GM21447 (cell line): Measurements from ENCODE around the gene PRR5.
"Not testable (repeated sequence)": the region's sequence is repeated elsewhere in the genome, so short reads cannot be mapped to it uniquely, and the experiment has no call there.

ENCODE experiments used
- ATAC-seq: cut with Tn5 transposase; IDR thresholded peaks from one replicate; pipeline ENCODE4 v1.9.1; 2021; ENCODE audit not compliant: unreplicated experiment

PRR5 gene, protein sequence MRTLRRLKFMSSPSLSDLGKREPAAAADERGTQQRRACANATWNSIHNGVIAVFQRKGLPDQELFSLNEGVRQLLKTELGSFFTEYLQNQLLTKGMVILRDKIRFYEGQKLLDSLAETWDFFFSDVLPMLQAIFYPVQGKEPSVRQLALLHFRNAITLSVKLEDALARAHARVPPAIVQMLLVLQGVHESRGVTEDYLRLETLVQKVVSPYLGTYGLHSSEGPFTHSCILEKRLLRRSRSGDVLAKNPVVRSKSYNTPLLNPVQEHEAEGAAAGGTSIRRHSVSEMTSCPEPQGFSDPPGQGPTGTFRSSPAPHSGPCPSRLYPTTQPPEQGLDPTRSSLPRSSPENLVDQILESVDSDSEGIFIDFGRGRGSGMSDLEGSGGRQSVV

DNA sequence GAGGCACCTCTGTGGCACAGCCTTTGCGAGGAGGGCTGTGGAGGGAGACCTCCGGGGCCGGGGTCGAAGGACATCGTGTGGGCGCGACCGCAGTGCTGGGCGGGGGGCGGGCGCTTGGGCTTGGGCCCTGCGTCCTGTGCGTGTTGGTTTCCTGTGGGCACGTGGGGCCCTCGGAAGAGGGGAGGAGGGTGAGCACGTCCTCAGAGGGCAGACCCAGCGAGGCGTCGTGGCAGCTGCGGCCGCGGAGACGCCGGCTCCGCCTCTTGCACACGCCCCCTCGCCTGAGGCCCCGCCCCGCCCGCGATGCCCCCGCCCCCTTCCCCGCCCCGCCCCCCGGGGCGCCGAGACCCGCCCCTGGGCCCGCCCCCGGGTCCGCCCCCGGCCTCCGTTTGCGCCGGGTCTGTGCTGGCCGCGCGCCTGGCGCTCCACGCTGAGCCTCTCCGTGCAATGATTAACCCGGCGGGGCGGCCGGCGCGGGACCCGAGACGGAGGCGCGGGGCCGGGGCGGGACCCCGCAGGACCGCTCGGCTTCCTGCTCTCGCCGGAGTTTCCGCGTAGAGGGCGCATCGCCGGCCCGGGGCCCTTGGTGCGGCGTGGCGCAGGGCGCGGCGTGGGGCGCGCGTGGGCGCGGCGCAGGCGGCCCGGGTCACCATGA is at the start of gene PRR5:
Gene PRR5, plus strand, starts transcription at position 381 of the 655 bp plus-strand sequence. Its CDS starts 271 bp downstream, at position 652.
- ATAC-seq = peak; percentile 54

DNA sequence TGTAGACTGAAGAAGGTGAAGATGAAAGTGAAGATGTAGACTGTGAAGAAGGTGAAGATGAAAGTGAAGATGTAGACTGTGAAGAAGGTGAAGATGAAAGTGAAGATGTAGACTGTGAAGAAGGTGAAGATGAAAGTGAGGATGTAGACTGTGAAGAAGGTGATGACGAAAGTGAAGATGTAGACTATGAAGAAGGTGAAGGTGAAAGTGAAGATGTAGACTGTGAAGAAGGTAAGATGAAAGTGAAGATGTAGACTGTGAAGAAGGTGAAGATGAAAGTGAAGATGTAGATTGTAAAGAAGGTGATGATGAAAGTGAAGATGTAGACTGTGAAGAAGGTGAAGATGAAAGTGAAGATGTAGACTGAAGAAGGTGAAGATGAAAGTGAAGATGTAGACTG is 49.1 kb upstream of the PRR5 start:
- not testable (repeated sequence) for ATAC-seq

DNA sequence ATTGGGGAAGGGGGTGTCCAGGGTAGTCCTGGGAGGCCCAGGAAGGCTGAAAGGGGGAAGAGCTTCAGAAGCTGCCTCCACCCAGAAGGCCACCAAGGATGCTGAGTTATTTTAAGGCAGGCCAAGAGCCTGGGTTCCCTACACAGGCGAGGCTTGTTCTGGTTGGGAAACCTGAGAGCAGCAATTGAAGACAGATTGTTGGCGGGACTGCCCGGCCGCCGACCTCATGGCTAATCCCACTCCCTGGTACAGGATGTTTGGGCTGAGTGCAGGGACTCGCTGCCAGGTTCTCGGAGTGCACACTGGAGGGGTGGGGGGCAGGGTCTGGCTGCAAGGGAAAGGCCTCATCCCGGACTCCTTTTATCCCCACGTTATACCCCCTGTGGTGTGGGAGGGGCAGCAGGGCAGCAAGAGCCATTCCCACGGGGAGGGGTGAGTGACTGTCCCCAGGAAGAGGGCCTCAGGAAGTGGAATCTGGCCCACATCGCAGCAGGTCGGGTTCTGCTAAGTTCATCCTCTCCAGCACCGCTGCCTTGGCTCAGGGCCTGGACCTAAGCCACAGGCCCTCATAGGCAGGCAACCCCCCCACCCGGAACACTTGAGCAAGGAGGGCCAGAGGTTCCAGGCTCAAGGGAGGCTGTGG is 43.6 kb upstream of the PRR5 start:
- ATAC-seq = no peak

DNA sequence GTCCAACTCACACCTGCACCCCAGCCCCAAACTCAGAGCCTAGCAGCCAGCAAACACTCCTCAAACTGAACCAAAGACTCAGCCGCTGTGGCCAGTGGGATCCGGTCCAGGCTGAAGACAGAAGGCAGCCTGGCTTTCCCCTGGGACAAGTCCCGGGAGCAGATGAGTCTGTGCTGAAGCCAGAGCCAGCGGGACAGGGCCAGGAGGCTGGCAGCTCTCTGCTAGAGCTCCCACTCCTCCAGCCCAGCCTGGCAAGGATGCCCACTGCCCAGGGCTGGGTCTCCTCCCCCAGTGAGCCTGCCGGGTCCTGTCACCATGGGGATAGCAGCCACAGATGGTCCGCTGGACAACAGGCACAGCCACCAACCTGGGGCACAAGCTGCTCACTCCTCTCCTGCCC is 42.9 kb upstream of the PRR5 start:
- no peak for ATAC-seq

DNA sequence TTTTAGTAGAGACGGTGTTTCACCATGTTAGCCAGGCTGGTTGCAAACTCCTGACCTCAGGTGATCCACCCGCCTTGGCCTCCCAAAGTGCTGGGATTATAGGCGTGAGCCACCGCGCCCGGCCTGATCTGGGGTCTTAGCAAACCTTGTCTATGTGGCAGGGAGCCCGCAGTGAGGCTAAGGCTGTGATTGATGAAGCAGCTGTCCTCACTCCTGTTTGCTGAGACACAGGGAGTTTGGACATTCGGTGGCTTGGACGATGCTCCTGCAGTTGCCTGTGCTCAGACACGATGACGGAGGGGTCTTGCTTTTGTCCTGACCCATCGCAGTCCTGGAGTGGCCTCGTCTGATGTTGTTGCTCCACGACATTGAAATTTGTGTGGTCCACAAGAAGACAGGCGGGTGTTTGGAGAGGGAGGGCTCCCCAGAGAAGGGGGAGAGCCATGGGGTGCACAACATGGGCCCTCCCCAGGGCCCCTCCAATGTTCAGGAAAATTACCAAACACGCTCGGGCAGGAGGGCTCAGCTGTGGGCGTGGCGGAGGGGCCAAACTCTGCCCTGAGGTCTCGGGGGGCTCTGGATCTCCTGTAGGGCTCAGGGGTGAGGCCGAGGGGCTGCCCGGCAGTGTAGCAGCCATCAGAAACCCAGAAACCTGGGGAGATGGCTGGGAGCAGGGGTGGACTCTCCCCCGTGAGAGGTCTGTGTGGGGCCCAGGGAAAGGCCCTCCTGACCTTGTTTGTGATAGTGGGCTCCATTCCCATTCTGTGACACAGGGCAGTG is 41.8 kb upstream of the PRR5 start:
- no peak for ATAC-seq

DNA sequence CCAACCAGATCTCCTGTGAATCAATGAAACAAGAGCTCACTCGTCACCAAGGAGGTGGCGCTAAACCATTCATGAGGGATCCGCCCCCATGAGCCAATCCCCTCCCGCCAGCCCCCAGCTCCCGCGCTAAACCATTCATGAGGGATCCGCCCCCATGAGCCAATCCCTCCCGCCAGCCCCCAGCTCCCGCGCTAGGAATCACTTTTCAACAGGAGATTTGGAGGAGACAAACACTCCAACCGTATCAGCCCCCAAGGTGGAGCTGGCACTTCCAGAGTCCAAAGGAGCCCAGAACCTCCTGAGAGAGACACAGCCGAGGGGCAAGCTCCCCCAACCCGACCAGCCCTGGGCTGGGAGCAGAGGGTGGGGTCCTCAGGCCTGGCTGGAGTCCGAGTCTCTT is 40.9 kb upstream of the PRR5 start:
- ATAC-seq = no peak

DNA sequence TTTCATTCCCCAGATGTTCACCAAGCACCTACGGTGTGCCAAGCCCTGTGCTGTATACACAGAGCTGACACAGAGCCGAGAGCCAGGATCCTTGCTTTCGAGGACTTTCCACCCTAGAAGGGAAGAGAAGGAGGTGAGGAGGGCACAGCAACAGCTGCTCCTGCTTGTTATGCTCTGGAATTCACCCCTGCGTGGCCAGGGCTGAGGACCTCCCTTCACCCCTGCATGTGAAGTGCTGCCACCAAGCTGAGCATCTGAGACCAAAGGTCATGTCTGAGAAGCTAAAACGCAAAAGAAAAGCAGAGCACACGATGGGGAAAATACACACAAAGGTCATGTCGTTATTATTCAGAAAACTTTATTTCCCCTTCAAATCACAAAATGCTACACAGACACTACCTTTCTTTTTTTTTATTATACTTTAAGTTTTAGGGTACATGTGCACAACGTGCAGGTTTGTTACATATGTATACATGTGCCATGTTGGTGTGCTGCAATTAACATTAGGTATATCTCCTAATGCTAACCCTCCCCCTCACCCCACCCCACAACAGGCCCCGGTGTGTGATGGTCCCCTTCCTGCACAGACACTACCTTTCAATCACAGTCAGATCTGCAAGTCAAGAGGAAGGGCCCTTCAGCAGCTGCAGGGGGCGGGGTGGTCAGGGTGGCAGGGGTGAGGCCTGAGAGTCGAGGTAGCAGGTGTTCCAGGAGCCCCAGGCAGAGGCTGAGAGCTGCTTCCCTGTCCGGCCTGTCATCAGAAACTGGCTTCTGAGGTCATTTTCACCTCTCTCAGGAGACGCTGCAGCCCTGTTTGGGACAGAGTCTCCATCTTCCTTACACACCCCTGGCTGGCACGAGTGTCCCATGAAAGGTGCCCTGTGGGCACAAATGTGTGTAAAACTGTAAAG is 40.1 kb upstream of the PRR5 start:
- ATAC-seq = no peak

DNA sequence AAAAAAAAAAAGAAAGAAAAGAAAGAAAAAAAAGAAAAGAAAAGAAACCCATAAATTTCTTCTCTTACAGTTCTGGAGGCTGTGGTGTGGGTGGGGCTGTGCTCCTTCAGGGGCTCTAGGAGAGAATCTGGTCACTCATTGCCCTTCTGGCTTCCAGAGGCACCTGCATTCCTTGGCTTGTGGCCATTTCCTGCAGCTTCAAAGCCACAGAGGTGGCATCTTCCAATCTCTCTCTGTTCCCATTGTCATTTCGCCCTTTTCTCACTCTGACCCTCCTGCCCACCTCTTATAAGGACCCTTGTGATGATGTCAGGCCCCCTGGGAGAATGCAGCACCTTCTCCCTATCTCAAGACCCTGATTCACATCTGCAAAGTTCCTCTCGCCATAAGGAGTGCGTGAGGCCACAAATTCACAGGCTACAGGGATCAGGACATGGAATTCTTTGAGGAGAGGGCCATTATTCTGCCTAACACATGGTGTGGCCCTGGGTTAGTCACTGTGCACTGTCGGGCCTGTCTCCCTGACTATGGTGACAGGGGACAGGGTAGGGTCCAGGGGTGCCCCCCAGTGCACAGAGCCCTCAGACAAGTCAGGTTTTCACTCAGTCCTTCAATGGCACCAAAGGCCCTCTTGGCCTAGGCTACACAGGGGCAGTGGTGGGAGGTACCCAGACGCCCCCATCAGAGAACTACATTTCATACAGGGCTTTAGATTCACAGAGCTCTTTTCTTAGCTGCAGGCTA is 38.6 kb upstream of the PRR5 start:
- no peak for ATAC-seq

DNA sequence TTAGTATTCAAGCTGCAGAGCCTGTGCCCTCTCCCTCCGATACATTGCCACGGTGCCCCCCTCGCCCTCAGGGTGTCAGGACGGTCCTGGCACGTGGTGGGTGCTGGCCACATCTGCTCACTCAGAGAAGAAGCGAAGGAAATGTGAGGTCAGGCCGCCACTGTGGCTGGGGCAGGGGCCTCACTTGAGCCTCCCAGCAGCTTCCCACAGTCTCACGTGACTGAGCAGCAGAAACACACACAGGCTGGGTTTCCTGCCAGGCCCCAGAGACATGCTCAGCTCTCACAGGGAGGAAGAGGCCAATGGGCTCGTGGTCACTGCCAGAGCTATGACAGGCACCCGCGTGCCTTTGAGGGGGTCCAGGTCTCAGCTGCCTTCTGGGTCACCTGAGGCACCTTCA is 37.9 kb upstream of the PRR5 start:
- no peak for ATAC-seq

DNA sequence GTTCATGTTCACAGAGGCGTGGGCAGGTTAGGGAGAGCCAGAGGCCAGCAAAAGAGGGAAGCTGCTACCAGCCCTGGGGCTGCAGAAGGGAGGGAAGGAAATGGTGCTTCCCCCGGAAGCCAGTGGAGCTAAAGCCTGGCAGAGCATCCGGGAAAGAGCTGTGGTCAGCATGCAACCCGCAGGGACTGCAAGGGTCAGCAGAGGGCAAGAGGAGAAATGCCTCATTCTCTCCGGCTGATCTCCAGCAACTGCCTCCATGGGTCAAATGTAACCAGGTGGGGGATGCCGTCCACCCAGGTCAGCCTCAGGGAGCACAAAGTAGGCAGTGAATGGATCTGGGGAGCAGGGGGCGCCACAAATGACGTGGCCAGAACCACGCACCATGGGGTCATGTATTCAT is 36.9 kb upstream of the PRR5 start:
- no peak for ATAC-seq

DNA sequence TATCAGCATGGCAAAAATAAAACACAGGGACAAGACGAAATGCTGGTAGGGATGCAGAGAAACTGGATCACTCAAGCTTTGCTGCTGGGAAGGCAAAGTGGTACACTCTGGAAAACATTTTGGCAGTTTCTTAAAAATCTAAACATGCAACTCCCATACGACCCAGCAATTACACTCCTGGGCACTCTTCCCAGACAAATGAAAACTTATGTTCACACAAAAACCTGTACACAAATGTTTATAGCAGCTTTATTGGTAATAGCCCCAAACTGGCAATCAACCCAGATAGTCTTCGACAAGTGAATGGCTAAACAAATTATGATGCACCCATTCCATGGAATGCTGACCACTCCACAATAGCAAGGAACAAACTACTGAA is 35.8 kb upstream of the PRR5 start:
- ATAC-seq = no peak

DNA sequence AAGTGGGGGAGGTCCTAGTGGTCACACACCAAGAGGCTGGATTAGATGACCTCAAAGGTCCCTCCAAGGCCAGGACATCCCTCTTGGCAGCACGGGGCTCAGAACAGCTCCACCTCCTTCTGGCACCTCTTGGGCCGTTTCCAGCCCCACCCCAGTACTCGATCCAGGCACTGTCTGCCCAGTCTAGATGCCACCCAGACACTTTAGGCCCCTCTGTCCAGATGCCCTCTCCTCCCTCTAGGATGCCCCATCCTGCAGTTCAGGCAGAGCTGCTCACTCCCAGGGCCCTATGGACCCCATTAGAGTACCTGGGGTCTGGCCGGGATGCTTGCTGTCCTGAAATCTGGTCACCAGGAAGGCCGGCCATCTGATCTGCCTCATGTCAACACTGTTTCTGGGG is 34.7 kb upstream of the PRR5 start:
- ATAC-seq = no peak

DNA sequence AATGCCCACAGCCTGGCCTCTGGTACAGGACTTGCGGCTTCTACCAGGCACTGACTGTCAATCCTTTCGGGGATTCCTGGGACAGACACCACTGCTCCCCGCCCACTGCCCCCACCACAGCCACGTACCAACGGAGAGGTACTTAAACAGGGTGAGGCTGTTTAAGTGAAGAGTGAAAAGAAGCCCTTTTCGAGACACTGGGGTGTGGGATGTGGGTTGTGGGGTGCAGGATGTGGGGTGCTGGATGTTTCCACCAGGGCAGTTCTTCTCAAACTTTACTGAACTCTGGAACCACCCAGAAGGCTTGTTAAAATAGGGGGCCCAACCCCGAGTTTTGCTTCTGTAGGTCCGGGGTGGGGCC is 34.2 kb upstream of the PRR5 start:
- no peak for ATAC-seq

DNA sequence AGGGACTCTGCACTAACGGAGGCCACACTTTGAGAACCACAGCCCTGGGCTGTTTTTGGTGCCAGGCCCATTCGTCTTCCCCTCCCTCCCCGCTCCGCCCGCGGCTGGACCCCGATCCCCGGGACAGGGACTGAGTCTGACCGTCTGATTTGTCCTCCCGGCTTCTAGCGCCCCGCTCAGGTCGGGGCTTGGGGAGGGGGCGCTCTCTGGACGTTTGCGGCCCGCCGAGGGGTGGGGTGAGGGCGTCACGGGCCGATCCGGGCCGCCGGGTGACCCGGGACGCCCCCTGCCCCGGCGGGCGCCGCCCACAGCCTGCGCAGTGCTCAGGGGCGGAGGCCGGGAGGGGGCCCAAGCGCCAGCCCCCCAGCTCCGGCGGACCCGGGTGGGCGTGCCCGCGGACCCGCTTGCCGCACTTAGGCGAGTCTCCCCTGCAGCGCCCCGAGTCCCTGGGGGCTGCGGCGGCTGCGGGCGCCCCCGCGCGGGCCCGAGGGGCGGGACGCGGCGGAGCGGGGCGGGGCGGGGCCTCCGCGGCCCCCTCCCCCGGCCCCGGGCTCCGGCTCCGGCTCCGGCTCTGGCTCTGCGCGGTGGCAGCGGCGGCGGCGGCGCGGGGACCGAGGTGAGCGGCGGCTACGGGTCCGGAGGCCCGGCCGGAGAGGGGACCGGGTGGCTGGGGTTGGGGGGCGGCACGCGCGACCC is 33.7 kb upstream of the PRR5 start:
- ATAC-seq = no peak

DNA sequence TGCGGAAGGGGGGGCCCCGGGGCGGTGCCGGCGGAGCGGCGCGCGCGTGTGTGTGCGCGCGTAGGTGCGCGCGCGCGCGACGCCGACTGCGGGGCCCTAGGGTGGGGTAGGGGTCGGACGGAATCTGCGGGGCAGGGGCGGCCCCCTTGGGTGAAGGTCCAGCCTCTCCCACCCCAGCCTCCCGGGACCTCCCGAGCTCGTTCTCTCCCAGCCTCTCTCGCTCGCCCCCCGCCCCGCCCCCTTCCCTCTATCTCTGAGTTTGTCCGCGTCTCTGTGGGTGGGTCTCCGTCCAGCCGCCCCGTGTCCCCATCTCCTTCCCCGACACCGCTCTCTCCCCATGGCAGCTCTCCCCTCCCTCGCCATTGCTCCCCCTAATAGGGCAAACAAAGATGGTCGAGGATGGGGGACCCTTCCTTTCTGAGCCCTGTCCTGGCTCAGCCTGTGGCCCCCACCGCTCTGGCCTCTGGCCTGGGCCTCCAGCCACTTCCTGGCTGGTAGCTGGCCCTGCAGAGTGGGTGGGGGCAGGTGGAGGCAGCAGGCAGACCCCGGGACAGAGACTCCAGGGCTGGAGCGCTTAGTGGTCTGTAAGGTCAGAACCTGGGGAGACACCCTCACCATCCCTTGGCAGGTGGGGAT is 33.0 kb upstream of the PRR5 start:
- ATAC-seq = no peak

DNA sequence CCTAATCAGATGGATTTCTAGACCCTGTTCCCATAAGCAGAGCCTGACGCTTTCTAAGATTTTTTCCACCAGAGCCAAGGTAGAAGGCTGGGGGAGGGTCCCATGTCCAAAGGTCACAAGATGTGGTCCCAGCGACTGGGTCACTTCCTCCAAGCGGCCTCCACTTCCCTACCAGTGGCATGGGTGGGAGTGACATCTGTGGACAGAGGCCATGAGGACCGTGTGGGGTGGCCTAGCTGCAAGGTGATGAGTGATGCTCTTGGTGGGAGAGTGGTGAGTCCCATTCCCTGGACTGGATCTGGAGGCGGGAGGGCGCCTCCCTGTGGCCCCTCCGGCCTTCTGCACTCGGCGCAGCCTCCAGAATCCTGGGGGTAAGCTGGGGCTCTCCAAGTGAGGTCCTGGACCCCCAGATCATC is 32.4 kb upstream of the PRR5 start:
- ATAC-seq = no peak

DNA sequence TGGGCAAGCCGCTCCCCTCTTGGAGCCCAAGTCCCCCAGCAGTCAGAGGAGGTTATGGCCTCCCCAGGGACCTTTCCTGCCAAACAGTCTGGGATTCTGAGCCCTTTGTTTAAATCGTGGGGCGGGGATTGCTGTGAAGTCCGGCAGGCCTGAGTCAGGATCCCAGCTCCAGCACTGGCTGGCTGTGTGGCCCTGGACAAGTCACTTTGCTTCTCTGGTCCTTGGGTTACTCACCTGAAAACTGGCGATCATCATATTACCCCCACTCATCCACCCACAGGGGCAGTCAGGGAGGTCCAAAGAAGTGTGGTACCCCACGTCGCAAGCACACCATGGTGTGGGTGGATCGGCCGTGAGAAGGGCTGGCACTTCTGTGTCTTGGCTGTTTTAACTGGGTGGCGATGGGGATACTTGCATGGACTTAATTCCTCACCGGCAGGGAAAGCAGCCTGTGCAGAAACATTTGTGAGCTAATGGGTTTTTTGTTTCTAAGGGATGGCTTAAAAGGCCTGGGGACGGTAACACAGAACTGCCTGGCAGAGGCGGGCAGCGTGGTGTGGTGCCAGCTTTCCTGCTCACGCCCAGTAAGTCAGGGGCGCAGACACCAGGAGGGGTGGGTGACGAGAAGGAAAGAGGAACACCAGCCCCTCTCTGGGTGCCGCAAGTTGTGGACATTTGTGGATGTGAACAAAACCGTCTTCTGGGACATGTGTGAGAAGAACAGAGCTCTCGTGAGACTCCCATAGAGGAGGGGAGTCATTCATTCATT is 31.6 kb upstream of the PRR5 start:
- ATAC-seq = no peak

DNA sequence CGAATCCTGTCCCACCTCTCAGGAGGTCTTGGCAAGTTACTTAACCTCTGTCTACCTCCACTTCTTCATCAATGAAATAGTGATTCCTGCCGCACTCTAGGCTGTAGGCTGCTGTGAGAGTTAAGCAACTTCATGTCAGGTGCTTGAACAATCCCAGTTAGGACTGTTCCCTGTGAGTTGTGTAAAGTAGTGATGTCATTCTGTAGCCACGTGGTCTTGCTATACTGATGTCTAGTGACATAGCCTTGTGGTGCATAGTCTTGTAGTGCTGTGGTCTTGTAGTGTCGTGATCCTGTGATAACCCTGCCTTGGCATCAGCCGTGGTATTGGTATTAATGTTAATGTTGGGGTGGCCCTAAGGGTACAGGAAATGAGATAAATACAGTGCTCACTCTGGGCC is 30.3 kb upstream of the PRR5 start:
- ATAC-seq = no peak
